ENCODE measurements around the gene SENP1. TPM values are rescaled to one million over a fixed set of nuclear protein-coding genes. Genes with fewer than 3 reads are reported as not detected.

Gene SENP1
- total and polyA plus RNA-seq, 8 donors: 1.9 to 8.9 (median 7.0) TPM

- peak overlapping the region in 1 of 4 donors; percentile 39 for H3K4me3 ChIP-seq
- peaks cover 13 to 32% (median 28%) of the 10 kb centered on the region in 3 donors for H3K4me1 ChIP-seq
- DNase-seq: peak in 2 of 6 donors; percentile 48 to 54
- TF ChIP-seq, protein P1, sequence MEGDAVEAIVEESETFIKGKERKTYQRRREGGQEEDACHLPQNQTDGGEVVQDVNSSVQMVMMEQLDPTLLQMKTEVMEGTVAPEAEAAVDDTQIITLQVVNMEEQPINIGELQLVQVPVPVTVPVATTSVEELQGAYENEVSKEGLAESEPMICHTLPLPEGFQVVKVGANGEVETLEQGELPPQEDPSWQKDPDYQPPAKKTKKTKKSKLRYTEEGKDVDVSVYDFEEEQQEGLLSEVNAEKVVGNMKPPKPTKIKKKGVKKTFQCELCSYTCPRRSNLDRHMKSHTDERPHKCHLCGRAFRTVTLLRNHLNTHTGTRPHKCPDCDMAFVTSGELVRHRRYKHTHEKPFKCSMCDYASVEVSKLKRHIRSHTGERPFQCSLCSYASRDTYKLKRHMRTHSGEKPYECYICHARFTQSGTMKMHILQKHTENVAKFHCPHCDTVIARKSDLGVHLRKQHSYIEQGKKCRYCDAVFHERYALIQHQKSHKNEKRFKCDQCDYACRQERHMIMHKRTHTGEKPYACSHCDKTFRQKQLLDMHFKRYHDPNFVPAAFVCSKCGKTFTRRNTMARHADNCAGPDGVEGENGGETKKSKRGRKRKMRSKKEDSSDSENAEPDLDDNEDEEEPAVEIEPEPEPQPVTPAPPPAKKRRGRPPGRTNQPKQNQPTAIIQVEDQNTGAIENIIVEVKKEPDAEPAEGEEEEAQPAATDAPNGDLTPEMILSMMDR (IDR thresholded peaks at IDR 0.05): no peak
- H3K27ac ChIP-seq: no peak overlapping the region
- no peaks in the 10 kb centered on the region for H3K36me3 ChIP-seq
- no peak for ATAC-seq
- 52 to 57% methylated on average over 30 of the region's 30 CpGs for WGBS, 2 donors
- intact Hi-C loops (cut with DNase I): no loop called here
- FAIRE-seq: no peak
- H3K9me3 ChIP-seq: no peaks in the 10 kb centered on the region
- H3K27me3 ChIP-seq: peaks cover 0 to 30% (median 8%) of the 10 kb centered on the region in 4 donors
Measured at GRCh38 chr12:48005001-48005749, 100.7 kb downstream of the SENP1 start.

DNA sequence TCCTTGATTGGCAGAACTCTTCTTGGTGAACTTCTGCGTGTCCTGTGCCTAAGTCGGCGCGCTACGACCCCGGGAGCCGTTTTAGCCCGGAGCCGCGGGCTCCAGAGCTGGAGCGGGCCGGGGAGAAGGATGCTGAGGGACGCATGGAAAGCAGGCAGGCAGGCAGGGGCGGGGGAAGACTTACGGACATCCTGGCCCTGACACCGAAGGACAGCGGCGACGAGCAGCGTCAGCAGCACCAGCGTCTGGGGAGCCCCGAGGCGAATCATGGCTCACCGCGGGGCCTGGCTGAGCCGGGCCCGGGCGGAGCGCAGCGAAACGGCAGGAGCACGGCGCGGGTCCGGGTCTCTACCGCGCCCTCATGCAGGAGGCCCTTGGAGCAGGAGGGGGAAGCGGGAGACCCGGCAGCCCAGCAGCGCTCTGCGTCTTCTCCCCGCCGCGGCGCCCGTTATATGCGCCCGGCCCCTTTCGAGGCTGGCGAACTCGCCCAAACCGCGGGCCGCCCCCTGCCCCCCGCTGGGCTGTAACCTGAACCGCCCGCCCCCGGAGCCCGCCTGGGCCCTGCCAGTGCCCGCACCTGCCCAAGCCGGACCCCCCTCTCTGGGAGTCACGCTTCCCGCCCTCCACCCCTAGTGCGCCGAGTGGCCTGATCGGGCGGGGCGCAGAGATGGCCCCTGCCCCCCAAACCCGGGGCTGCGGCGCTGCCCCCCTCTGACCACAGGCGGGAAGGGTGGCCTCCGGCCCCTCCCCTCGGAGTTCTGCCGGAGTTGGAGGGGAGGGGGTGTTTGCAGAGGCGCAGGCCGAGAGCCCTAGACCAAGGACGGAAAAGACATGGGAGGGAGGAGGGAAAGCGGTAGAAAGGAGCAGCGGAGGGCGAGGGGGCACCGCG, 101.6 kb downstream of the SENP1 start, which contains the start of gene COL2A1:
COL2A1 (minus strand) TSS at position 424 of the 889 bp plus-strand sequence; CDS start at position 269, 155 bp downstream.
- 1 to 2% methylated on average over 52 to 83 of the region's 83 CpGs for WGBS, 2 donors
- peak in 2 of 6 donors; percentile 65 to 79 for DNase-seq
- peaks cover 0 to 30% (median 8%) of the 10 kb centered on the region in 4 donors for H3K27me3 ChIP-seq
- H3K4me1 ChIP-seq: peaks cover 13 to 32% (median 28%) of the 10 kb centered on the region in 3 donors
- no peak within 1 kb of the TSS for H3K27ac ChIP-seq
- no peaks in the 10 kb centered on the region for H3K36me3 ChIP-seq
- no peak for FAIRE-seq
- peak in 3 of 4 donors; percentile 11 to 31 (median 20) for ATAC-seq
- H3K4me3 ChIP-seq: peak within 1 kb of the TSS in 2 of 4 donors; percentile 16 to 39
- no peaks in the 10 kb centered on the region for H3K9me3 ChIP-seq
- intact Hi-C loops (cut with DNase I): no loop called here
- TF ChIP-seq, protein P1 (IDR thresholded peaks at IDR 0.05): no peak

DNA sequence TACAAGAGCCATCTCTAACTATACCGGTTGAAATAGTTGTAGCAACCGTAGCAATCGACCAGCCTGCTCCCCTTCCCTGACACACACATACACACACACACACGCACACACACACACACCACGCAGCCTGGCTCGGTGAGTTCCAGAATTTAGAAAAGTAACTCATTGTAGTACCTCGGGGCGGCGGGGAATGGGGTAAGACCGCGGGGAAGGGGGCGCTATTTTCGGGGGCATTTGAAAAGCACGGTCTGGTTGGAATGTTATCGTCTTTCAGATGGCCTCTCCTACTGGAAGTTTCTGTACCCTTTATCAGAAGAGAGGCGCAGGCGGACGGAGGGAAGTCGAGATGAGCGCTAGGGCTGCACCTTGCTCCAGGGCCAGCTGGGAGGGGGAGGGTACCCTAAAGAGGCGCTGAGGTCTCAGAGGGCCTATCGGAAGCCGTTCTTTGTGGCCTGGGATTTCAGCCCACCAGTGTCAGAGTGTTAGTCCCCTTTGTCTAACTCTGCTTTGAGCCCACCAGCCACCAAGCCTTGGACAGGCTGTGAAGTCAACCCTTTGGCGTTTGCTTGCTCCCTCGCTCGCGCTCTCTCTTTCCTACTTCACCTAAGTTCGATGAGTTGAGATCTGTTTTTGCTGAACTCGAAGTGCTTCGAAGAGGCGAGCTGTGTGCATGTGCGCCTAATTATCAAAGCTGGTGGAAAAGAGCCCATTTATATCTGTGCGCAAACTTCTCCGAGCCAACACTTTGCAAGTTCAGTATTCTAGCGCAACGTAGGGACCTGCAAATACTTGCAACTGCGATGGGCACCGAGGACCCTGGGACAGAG, 102.4 kb downstream of the SENP1 start:
- DNase-seq: peak in 2 of 6 donors; percentile 30 to 44
- Histone ChIP-seq H3K4me1 (peaks cover 13 to 32% (median 28%) of the 10 kb centered on the region in 3 donors), H3K36me3 (no peaks in the 10 kb centered on the region), H3K27me3 (peaks cover 0 to 30% (median 8%) of the 10 kb centered on the region in 4 donors), H3K27ac (no peak overlapping the region), H3K9me3 (no peaks in the 10 kb centered on the region), H3K4me3 (peak overlapping the region in 2 of 4 donors; percentile 16 to 39)
- peak in 1 of 4 donors; percentile 5 for ATAC-seq
- WGBS, 2 donors: 9 to 12% methylated on average over 38 of the region's 38 CpGs
- no peak for FAIRE-seq
- intact Hi-C loops (cut with DNase I): no loop called here
- TF ChIP-seq, protein P1 (IDR thresholded peaks at IDR 0.05): no peak

GRCh38 chr12:48002773-48003218, 103.1 kb downstream of the SENP1 start:
- WGBS, 2 donors: 1 to 3% methylated on average over 26 of the region's 26 CpGs
- FAIRE-seq (no peak), DNase-seq (peak in 3 of 6 donors; percentile 33 to 77 (median 73)), ATAC-seq (peak; percentile 52 to 76 (median 72))
- Histone ChIP-seq H3K27me3 (peaks cover 0 to 30% (median 8%) of the 10 kb centered on the region in 4 donors), H3K27ac (no peak overlapping the region), H3K4me1 (peaks cover 13 to 32% (median 28%) of the 10 kb centered on the region in 3 donors), H3K4me3 (peak overlapping the region in 1 of 4 donors; percentile 51), H3K9me3 (no peaks in the 10 kb centered on the region), H3K36me3 (no peaks in the 10 kb centered on the region)
- intact Hi-C loops (cut with DNase I): no loop called here
- TF ChIP-seq, protein P1 (IDR thresholded peaks at IDR 0.05): no peak
